GM19467 (cell line): ENCODE measurements around the gene CD8B.

ENCODE experiments used
- ATAC-seq: cut with Tn5 transposase; IDR thresholded peaks from one replicate; pipeline ENCODE4 v1.9.1; 2021; ENCODE audit warnings: mild to moderate bottlenecking, moderate library complexity; ENCODE audit not compliant: unreplicated experiment

CD8B gene

DNA sequence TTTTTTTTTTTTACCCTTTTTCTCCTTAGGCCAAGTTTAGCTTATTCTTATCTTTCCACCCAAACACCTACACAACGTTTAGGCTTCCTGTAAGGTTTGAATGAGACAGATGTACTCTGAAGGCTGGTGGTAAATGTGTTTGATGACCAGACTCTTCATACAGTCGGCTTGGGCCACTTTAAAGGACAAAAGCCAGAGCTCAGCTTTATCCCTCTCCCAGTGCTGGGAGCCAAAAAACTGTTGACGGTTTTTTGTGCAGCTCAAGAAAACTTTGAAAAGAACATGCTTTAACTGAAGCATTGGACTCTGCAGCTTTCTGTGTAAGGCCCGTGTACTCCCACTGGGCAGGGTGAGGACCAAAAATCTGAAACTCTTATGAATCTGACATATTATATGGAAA is 86.3 kb downstream of the CD8B start:
- no peak for ATAC-seq

DNA sequence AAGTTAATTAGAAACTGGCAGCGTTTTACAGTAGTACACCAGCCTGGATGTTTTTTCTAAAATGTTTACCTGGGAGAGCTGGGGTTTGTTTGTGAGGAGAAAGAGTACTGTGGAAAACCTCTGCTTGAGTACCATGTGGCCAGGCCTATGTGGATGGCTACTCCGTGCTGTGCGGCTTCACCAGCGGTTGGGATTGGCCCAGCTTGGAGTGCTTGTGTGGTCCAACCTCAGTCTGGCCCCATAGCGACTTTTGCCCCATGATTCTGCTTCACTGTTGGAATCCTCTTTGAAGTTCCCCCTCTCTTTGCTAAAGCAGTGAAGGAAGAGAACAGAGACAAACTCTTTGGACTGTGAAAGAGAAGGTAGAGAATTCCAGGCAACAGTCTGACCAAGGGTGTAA is 86.8 kb downstream of the CD8B start:
- ATAC-seq, result no peak

- no peak for ATAC-seq
Measured at GRCh38 chr2:86772611-86773010, 89.1 kb downstream of the CD8B start.

- ATAC-seq, result no peak
Measured at GRCh38 chr2:86770816-86771301, 90.8 kb downstream of the CD8B start.

DNA sequence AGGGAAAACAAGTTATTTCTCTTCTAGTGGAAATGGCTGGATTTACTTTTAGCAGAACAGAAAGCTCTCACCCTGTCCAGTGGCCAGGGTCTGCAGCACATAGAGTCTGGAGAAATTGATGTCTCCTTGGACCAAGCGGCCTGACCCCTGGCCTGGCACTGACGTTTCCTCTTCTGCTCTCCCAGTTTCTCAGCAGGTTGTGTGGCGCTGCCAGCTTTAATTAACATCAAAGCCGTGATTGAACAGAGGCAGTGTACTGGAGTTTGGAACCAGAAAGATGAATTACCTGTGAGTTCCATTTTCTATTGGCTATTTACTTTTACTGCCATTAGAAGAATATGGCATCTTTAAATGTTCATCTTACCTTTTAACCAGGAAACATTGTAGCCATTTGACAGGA is 91.8 kb downstream of the CD8B start:
- ATAC-seq, result no peak

- no peak for ATAC-seq
Measured at GRCh38 chr2:86768189-86768949, 93.3 kb downstream of the CD8B start.
